Subcutaneous adipose tissue (tissue), 4 donors: ENCODE measurements around the gene NTF3. TPM values are rescaled to one million over a fixed set of nuclear protein-coding genes. Genes with fewer than 3 reads are reported as not detected.

Source experiments
- total RNA-seq, 4 donors: library from RNA; depleted of rRNA; stranded (reverse); fragments of >200 nt; gene quantifications; one replicate each; pipeline ENCODE4 v1.1.0, GENCODE V29; 2016
- TF ChIP-seq, protein P1 (sequence below): fragments of 450-650 bp; IDR thresholded peaks from one replicate; pipeline ENCODE4 v1.5.1; 2016; ENCODE audit warnings: low read depth, mild to moderate bottlenecking, control low read depth, antibody characterized with exemption, moderate library complexity

Gene NTF3
- total RNA-seq, 4 donors from 2014 or later = not detected

DNA sequence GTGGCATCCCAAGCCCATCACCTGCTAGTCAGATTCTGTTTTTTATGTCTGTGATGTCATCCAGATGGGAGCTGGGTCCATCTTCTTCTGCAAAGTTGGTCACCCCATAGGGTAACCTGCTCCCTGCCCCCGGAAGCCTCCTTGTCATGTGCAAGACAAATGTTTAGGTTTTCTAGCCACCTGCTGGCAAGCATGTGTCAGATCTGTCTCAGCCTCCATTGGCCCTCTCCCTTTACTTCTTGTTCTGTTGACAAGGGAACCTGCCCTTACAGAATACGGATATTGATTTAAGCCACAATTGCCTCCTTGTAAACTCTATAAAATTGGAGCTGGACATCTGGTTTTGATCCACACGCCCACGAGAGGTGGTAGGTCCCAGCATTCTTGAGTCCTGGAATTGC lies 7.5 kb downstream of the NTF3 start:
- TF ChIP-seq, protein P1, sequence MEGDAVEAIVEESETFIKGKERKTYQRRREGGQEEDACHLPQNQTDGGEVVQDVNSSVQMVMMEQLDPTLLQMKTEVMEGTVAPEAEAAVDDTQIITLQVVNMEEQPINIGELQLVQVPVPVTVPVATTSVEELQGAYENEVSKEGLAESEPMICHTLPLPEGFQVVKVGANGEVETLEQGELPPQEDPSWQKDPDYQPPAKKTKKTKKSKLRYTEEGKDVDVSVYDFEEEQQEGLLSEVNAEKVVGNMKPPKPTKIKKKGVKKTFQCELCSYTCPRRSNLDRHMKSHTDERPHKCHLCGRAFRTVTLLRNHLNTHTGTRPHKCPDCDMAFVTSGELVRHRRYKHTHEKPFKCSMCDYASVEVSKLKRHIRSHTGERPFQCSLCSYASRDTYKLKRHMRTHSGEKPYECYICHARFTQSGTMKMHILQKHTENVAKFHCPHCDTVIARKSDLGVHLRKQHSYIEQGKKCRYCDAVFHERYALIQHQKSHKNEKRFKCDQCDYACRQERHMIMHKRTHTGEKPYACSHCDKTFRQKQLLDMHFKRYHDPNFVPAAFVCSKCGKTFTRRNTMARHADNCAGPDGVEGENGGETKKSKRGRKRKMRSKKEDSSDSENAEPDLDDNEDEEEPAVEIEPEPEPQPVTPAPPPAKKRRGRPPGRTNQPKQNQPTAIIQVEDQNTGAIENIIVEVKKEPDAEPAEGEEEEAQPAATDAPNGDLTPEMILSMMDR = no peak

DNA sequence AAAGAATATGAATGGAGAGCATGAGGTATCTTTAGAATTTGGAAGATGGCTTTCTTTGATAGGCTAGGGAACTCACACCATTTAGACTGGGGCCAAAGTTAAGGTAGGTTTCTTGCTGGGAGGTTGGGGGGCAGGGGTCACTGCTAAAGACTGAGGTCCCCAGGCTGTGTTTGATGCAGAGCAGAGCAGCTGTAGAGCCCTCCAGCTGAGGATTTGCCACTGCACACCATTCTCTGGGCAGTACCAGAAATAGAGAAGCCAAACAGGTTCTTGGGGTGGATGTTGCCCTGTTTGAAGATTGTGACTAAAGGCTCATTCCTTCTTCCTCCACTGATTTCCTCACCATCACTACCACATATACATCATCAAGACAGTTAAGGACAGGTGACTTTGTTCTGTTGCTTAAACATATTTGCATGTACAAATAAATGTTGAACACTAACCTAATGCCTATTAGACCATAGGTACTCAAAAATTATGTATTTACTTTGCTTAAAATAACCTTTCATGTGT lies 7.9 kb downstream of the NTF3 start:
- TF ChIP-seq, protein P1 = no peak

DNA sequence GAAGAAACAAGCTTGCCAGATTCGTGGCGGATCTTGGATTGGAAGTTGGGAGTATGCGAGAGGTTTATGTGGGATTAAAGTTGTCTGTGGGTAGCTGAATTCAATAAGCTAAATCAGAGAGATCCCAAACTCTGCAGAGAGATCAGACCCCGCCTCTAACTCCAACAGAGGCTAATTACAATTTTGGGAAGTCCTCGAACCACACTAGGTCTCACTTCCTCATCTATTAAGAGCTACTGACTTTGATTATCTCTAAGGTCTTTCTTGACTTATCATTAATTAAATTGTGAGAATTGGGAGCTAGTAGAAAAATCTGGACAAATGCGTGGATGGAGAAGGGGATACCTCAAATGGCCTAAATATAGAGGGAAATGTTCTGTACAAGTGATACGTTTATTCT lies 9.1 kb downstream of the NTF3 start:
- TF ChIP-seq, protein P1 = no peak

DNA sequence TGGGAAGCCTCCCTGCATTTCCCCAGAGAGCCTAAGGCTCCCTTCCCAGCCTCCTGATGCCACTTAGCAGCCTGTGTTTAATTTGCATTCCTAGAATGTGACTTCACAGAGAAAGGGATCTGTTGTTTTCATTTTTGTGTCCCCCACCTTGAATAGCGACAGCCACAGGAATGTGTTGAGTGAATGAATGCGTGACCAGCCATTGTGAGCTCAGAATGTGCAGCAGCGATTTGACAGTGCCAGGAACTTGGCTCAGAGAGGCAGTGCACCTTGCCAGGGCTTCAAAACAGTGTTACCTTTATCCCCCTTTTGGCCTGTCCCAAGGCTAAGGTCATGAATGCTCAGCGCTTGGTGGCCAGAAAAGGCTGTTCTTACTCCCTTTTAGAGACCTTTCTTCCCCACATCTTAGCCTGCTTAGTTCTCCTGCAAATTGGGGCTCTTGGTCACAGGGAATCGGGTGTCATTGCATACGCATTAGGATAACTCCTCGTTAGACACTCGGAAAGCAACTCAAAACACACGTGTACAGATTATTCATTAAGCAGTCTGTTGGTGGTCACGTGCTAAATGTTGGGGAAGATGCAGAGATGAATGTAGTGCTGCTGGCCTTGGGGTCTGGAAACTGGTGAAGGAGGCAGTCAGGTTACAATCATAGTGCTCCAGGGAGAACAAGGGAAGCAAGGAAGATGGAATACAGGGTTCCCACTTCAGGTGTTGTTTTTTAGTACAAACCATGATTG lies 9.8 kb downstream of the NTF3 start:
- TF ChIP-seq, protein P1 = no peak

DNA sequence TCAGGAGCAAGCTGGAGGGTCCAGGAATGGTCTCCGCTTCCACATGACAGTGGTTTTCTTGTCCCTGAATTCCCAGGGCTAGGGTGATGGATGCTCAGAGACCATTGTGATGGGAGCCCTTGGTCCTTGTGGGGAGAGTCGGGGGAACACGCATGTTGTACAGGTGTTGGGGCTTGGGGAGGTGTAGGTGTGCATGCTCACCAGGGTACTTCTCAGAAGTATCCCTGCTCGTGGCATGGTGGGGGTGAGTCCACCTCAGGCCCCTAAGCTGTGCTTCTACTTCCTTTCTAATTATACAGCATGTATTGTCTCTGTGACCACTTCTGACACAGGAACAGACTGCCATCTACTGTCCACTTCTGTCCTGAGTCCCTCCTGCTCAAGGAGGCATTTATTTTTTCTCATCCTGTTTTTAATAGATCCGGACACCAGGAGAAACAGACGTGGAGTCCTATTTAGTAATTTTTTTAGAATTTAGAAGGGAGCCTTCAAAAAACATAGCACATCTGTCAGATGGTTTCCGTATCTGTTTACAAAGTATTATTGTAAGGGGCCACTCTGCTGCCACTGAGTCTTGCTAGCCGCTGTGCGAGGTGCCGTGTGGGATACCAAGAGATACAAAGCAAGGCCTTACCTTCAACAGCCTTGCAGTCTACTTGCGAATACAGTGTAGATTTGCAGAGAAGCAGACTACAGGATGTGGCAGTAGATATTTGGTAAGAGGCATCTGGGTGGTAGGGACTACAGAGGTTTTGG lies 10.5 kb downstream of the NTF3 start:
- TF ChIP-seq, protein P1 = no peak

DNA sequence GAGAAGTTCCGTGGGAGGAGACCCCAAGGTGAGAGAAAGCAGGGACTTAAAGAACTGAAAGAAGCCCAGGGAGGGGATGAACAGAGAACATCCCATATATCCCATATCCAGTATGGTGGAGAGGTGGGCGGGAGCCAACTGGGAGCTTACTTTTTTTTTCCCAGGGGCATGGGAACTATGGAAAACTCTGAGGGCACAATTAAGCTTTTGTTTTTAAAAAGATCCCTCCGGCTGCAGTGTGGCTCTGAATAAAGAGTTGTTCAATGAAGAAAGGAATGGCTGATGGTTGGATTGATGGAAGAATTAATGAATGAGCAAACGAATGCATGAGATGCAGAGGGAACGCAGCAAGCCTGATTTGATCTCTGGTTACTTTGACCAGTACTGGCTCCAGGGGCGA lies 12.6 kb downstream of the NTF3 start:
- TF ChIP-seq, protein P1 = no peak

DNA sequence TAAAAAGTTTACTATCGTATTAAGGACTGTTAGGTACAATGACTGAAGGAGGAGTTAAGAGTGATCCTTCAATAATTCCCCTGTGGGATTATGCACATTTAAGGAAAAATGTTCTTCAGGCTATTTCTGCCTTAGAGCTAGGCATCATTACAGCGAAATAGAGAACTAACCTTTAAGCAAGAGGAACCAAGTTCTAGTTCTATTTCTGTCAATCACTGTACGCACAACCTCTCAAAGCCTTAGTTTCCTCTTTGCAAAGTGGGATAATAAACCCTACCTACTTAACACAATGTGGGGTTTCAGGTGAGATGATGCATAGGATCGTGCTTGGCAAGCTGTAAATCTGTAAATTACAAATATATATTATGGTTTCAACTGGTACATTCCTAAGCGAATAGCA lies 15.4 kb downstream of the NTF3 start:
- TF ChIP-seq, protein P1 = no peak
